Kidney (tissue), 14 donors: ENCODE results near the gene HAND2. TPM values are rescaled to one million over a fixed set of nuclear protein-coding genes. Genes with fewer than 3 reads are reported as not detected.

ENCODE experiments used
- DNase-seq, 5 donors: peaks; one replicate each; pipeline ENCODE4 v3.0.0-alpha.2; 2013 to 2020
- FAIRE-seq: peaks from 2 replicates; lab custom pipeline; 2012; peaks lifted over from hg19 to GRCh38; lab: Jason Lieb, UNC
- H3K27ac ChIP-seq, 2 donors: one replicate each; pipeline ENCODE4 v1.7.0; 2013; ENCODE audit warnings: low read depth in 2 of 2, low read length in 2 of 2, inconsistent platforms in 1 of 2
- H3K27me3 ChIP-seq: one replicate; pipeline ENCODE4 v1.7.1; 2013; ENCODE audit warnings: low read length, inconsistent platforms; ENCODE audit not compliant: control insufficient read depth, insufficient read depth
- H3K36me3 ChIP-seq, 3 donors: one replicate each; pipeline versions ENCODE4 v1.7.0 to v1.7.1; 2013; ENCODE audit warnings: low read length in 3 of 3, control low read depth in 1 of 3, inconsistent platforms in 1 of 3; ENCODE audit not compliant: insufficient read depth in 3 of 3, control insufficient read depth in 2 of 3
- H3K4me1 ChIP-seq, 3 donors: one replicate each; pipeline versions ENCODE4 v1.7.0 to v1.7.1; 2013; ENCODE audit warnings: low read length in 3 of 3, inconsistent platforms in 1 of 3, low read depth in 1 of 3; ENCODE audit not compliant: control insufficient read depth in 2 of 3, insufficient read depth in 2 of 3
- H3K4me3 ChIP-seq, 3 donors: one replicate each; pipeline versions ENCODE4 v1.7.0 to v1.8.1; 2013; ENCODE audit warnings: low read length in 3 of 3, control low read depth in 1 of 3, inconsistent platforms in 1 of 3
- H3K9ac ChIP-seq, 3 donors: one replicate each; pipeline versions ENCODE4 v1.7.0 to v1.7.1; 2013; ENCODE audit warnings: low read length in 3 of 3, control low read depth in 1 of 3, inconsistent platforms in 1 of 3
- H3K9me3 ChIP-seq, 3 donors: one replicate each; pipeline versions ENCODE4 v1.7.0 to v1.7.1; 2013; ENCODE audit warnings: low read length in 3 of 3, control low read depth in 1 of 3, inconsistent platforms in 1 of 3; ENCODE audit not compliant: control insufficient read depth in 2 of 3, insufficient read depth in 1 of 3
- intact Hi-C: fragments of 100-400 bp; cut with DNase I; formaldehyde crosslinking; loops from one replicate; pipeline ENCODE4 v1.11.1; 2022
- polyA plus RNA-seq: library from polyadenylated mRNA; stranded (reverse); fragments of 350-450 nt; fragmentation: Illumina TruSeq; extraction: RNeasy Lipid Tissue Mini Kit (QIAGEN cat#74804); gene quantifications from one replicate; pipeline ENCODE4 v1.2.3, GENCODE V29; 2014; ENCODE audit warnings: low read depth, low replicate concordance; ENCODE audit not compliant: insufficient read depth
- total RNA-seq: library from RNA; stranded (reverse); fragmentation: NEBNext Ultra II Directional; extraction: Animal tissue kit (Norgen Biotek cat#: 25700); gene quantifications from one replicate; pipeline ENCODE4 v1.2.1, GENCODE V29; 2021
- TF ChIP-seq, protein P1 (sequence below): IDR thresholded peaks from 3 replicates; pipeline ENCODE4 v1.5.1; 2012; ENCODE audit warnings: mild to moderate bottlenecking, moderate library complexity, borderline replicate concordance; ENCODE audit not compliant: insufficient read depth; ENCODE audit errors: extremely low read depth
- donor health status: control.
- donor health status: control.
- donor health status: control.
- donor health status: control.
- donor health status: control.
- donor health status: DM: yes; HTN: yes; CAD: no.
- donor health status: Normal renal cell carcinoma (clear cell type).

Gene HAND2
- total and polyA plus RNA-seq, 2 donors from 2014 or later, result 0.31 TPM; not detected in 1

DNA sequence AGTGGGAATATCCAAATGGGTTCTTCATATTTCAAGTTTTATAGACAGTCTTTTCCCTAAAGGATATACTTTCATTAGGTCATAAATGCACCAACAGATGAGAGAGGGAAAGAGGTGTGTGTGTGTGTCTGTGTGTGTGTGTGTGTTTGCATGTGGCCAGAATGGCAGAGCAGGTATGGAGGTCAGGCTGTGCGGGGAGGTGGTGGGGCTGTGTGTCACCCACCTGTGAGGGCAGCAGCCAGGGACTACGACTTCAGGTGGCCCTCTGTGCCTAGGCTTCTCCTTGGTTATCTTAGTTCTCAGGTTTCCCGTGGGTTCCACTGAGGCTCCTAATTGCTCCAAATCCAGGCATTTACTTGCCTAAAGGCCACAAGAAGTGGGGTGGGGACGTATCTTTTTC lies 14.6 kb downstream of the HAND2 start:
- H3K27me3 ChIP-seq, result peaks cover 88% of the 10 kb centered on the region
- H3K9me3 ChIP-seq, result peaks cover 0 to 3% (median 0%) of the 10 kb centered on the region in 3 donors
- FAIRE-seq (no peak), DNase-seq (no peak)
- H3K9ac ChIP-seq, result no peak overlapping the region
- H3K27ac ChIP-seq, result no peak overlapping the region
- no peaks in the 10 kb centered on the region for H3K4me1 ChIP-seq
- H3K4me3 ChIP-seq, result no peak overlapping the region
- intact Hi-C loops, result no loop called here
- TF ChIP-seq, protein P1, sequence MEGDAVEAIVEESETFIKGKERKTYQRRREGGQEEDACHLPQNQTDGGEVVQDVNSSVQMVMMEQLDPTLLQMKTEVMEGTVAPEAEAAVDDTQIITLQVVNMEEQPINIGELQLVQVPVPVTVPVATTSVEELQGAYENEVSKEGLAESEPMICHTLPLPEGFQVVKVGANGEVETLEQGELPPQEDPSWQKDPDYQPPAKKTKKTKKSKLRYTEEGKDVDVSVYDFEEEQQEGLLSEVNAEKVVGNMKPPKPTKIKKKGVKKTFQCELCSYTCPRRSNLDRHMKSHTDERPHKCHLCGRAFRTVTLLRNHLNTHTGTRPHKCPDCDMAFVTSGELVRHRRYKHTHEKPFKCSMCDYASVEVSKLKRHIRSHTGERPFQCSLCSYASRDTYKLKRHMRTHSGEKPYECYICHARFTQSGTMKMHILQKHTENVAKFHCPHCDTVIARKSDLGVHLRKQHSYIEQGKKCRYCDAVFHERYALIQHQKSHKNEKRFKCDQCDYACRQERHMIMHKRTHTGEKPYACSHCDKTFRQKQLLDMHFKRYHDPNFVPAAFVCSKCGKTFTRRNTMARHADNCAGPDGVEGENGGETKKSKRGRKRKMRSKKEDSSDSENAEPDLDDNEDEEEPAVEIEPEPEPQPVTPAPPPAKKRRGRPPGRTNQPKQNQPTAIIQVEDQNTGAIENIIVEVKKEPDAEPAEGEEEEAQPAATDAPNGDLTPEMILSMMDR, result no peak
- H3K36me3 ChIP-seq, result no peaks in the 10 kb centered on the region

DNA sequence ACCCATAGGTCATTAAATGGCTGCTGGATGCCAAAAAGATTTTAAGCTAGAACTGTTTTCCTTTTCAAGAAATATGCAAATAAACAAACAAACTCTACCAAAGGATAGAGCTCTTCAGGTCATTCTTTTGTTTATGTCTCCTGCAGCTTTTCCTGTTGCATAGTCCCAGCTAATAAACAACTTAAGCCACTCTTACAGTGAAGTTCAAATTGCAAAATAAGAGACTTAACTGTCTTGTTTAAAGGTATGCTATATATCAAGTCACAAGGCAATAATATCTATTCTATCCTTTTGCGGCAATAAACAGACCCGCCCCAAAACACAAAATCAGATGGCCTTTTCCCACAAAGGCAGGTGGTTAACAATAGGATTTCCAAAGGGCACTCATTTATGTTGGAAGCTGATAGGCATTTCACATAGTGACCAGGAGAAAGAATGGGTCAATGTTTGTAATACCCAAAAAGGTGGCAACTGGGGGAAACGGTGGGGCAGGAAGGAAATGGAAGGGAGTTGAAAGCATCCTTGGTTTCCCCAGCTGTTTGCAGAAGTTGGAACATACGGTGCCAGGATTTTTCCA lies 15.3 kb downstream of the HAND2 start:
- Histone ChIP-seq H3K4me1 (no peaks in the 10 kb centered on the region), H3K27me3 (peaks cover 88% of the 10 kb centered on the region), H3K4me3 (no peak overlapping the region), H3K27ac (no peak overlapping the region), H3K36me3 (no peaks in the 10 kb centered on the region), H3K9me3 (peaks cover 0 to 1% (median 0%) of the 10 kb centered on the region in 3 donors), H3K9ac (no peak overlapping the region)
- TF ChIP-seq, protein P1, result no peak
- no peak for DNase-seq
- FAIRE-seq, result no peak
- intact Hi-C loops, result no loop called here

DNA sequence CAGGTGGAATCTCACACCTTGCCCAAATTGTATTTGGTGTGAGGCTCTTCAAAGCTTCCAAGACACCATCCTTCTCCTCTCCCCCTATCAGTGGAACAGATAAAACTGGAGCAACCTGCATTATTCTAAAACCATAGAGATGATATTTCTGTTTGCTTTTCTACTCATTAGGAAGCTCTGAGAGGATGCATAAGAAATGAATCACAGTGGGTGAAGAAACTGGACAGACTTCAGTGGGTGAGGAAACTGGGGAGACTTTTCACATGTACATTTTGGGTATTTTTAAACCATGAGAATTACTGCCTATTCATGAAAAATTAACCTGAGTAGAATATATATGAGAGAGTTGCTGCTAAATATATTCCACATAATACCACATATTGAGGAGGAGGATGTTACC lies 16.4 kb downstream of the HAND2 start:
- no peak overlapping the region for H3K27ac ChIP-seq
- TF ChIP-seq, protein P1, result no peak
- FAIRE-seq, result no peak
- H3K9me3 ChIP-seq, result no peaks in the 10 kb centered on the region
- H3K27me3 ChIP-seq, result peaks cover 86% of the 10 kb centered on the region
- no peak overlapping the region for H3K4me3 ChIP-seq
- no peak for DNase-seq
- no peaks in the 10 kb centered on the region for H3K36me3 ChIP-seq
- H3K4me1 ChIP-seq, result peaks cover 0 to 2% (median 0%) of the 10 kb centered on the region in 3 donors
- H3K9ac ChIP-seq, result no peak overlapping the region
- intact Hi-C loops, result no loop called here
